Liver (tissue), 9 donors: ENCODE measurements around the gene BCL2L14. TPM values are rescaled to one million over a fixed set of nuclear protein-coding genes. Genes with fewer than 3 reads are reported as not detected.

Source experiments
- DNase-seq: peaks from one replicate; pipeline ENCODE4 v3.0.0-alpha.2; 2017; ENCODE audit warnings: low spot score
- H3K27ac ChIP-seq, 2 donors: one replicate each; pipeline ENCODE4 v1.7.0; 2013; ENCODE audit warnings: inconsistent platforms in 2 of 2, low read length in 2 of 2, control low read depth in 1 of 2, low read depth in 1 of 2, mild to moderate bottlenecking in 1 of 2
- H3K27me3 ChIP-seq, 4 donors: one replicate each; pipeline versions ENCODE4 v1.6.1 to v1.7.0; 2013; ENCODE audit warnings: low read length in 3 of 4, inconsistent platforms in 1 of 4, mild to moderate bottlenecking in 1 of 4, moderate library complexity in 1 of 4; ENCODE audit not compliant: control insufficient read depth in 4 of 4, insufficient read depth in 4 of 4
- H3K36me3 ChIP-seq, 4 donors: one replicate each; pipeline versions ENCODE4 v1.6.1 to v1.7.0; 2013; ENCODE audit warnings: low read length in 3 of 4, mild to moderate bottlenecking in 3 of 4, low read depth in 1 of 4, moderate library complexity in 1 of 4; ENCODE audit not compliant: control insufficient read depth in 4 of 4, insufficient read depth in 3 of 4
- H3K4me1 ChIP-seq, 4 donors: one replicate each; pipeline versions ENCODE4 v1.6.1 to v1.7.0; 2013; ENCODE audit warnings: low read length in 3 of 4, mild to moderate bottlenecking in 3 of 4, moderate library complexity in 1 of 4; ENCODE audit not compliant: control insufficient read depth in 4 of 4, insufficient read depth in 4 of 4
- H3K4me3 ChIP-seq, 3 donors: one replicate each; pipeline versions ENCODE4 v1.6.1 to v1.7.0; 2013; ENCODE audit warnings: low read length in 3 of 3, control low read depth in 1 of 3, low read depth in 1 of 3, mild to moderate bottlenecking in 1 of 3
- H3K9ac ChIP-seq, 2 donors: one replicate each; pipeline ENCODE4 v1.7.0; 2013; ENCODE audit warnings: low read length in 2 of 2, mild to moderate bottlenecking in 2 of 2, moderate library complexity in 2 of 2, control low read depth in 1 of 2, low read depth in 1 of 2
- H3K9me3 ChIP-seq, 4 donors: one replicate each; pipeline versions ENCODE4 v1.6.1 to v1.7.0; 2013; ENCODE audit warnings: low read length in 3 of 4; ENCODE audit not compliant: control insufficient read depth in 4 of 4
- EGR1 ChIP-seq, 2 donors: IDR thresholded peaks; 2 replicates each; pipeline ENCODE4 v1.6.1; 2016 to 2018; ENCODE audit warnings: antibody characterized with exemption in 2 of 2, low read depth in 2 of 2
- FOXA1 ChIP-seq: IDR thresholded peaks from 2 replicates; pipeline ENCODE4 v1.6.1; 2016; ENCODE audit warnings: antibody characterized with exemption
- FOXA2 ChIP-seq: IDR thresholded peaks from 2 replicates; pipeline ENCODE4 v1.6.1; 2016; ENCODE audit warnings: antibody characterized with exemption
- GABPA ChIP-seq, 2 donors: IDR thresholded peaks in 1 of 2; conservative IDR thresholded peaks in 1 of 2; 2 replicates each; pipeline ENCODE4 v1.6.1; 2016; ENCODE audit warnings: antibody characterized with exemption in 2 of 2, mild to moderate bottlenecking in 1 of 2, moderate library complexity in 1 of 2
- HNF4A ChIP-seq, 2 donors: conservative IDR thresholded peaks; 2 replicates each; pipeline ENCODE4 v1.6.1; 2016; ENCODE audit warnings: antibody characterized with exemption in 2 of 2, mild to moderate bottlenecking in 2 of 2
- HNF4G ChIP-seq: IDR thresholded peaks from 2 replicates; pipeline ENCODE4 v1.6.1; 2016; ENCODE audit warnings: antibody characterized with exemption
- JUND ChIP-seq, 2 donors: IDR thresholded peaks; 2 replicates each; pipeline ENCODE4 v1.6.1; 2016; ENCODE audit warnings: antibody characterized with exemption in 2 of 2
- NR2F2 ChIP-seq: IDR thresholded peaks from 2 replicates; pipeline ENCODE4 v1.6.1; 2016; ENCODE audit warnings: antibody characterized with exemption
- RAD21 ChIP-seq, 2 donors: IDR thresholded peaks; 2 replicates each; pipeline ENCODE4 v1.6.1; 2016; ENCODE audit warnings: antibody characterized with exemption in 2 of 2, mild to moderate bottlenecking in 2 of 2
- RXRA ChIP-seq, 2 donors: IDR thresholded peaks; 2 replicates each; pipeline ENCODE4 v1.6.1; 2017 to 2018; ENCODE audit warnings: antibody characterized with exemption in 2 of 2, mild to moderate bottlenecking in 1 of 2
- SP1 ChIP-seq: IDR thresholded peaks from 2 replicates; pipeline ENCODE4 v1.6.1; 2018; ENCODE audit warnings: antibody characterized with exemption, mild to moderate bottlenecking
- TAF1 ChIP-seq: conservative IDR thresholded peaks from 2 replicates; pipeline ENCODE4 v1.6.1; 2016; ENCODE audit warnings: antibody characterized with exemption, mild to moderate bottlenecking
- YY1 ChIP-seq: IDR thresholded peaks from 2 replicates; pipeline ENCODE4 v1.6.1; 2016; ENCODE audit warnings: antibody characterized with exemption, mild to moderate bottlenecking
- WGBS: extraction: QIAGEN DNeasy Blood & Tissue Kit; methylation state at CpG from one replicate; pipeline ENCODE4 v1.1.7; 2013; 5-methylcytosine and 5-hydroxymethylcytosine counted together
- polyA plus RNA-seq, 2 donors: library from polyadenylated mRNA; stranded (reverse) in 1 of 2; unstranded in 1 of 2; fragments of 200-250 nt in 1 of 2; fragments of >200 nt in 1 of 2; fragmentation: Nextera tagmentation in 1 of 2; extraction: Ambion mirVana in 1 of 2; gene quantifications; one replicate each; pipeline versions ENCODE4 v1.2.1 to v1.2.3, GENCODE V29; 2013 to 2015
- total RNA-seq, 2 donors: library from RNA; depleted of rRNA; stranded (reverse); fragments of >200 nt; gene quantifications; one replicate each; pipeline ENCODE4 v1.2.3, GENCODE V29; 2014
- TF ChIP-seq, protein P1 (sequence below): IDR thresholded peaks from 2 replicates; pipeline ENCODE4 v1.6.1; 2016; ENCODE audit warnings: antibody characterized with exemption
- TF ChIP-seq, protein P2 (sequence below): fragments of 150-350 bp; IDR thresholded peaks from 2 replicates; pipeline ENCODE4 v1.5.1; 2017; ENCODE audit warnings: improper control_type of control experiment, low read depth, low read length; ENCODE audit not compliant: missing input control
- TF ChIP-seq, protein P3 (sequence below): IDR thresholded peaks from 2 replicates; pipeline ENCODE4 v1.6.1; 2016; ENCODE audit warnings: antibody characterized with exemption
- TF ChIP-seq, protein P4 (sequence below): IDR thresholded peaks from 2 replicates; pipeline ENCODE4 v1.6.1; 2016; ENCODE audit warnings: antibody characterized with exemption
- TF ChIP-seq, protein P5 (sequence below): IDR thresholded peaks from 2 replicates; pipeline ENCODE4 v1.6.1; 2016; ENCODE audit warnings: antibody characterized with exemption, mild to moderate bottlenecking
- donor health status: healthy.
- donor health status: healthy.
- donor health status: healthy.
- donor health status: healthy.
- donor health status: healthy.

BCL2L14 gene
- total and polyA plus RNA-seq, 4 donors = 0.15 to 2.5 (median 0.19) TPM

DNA sequence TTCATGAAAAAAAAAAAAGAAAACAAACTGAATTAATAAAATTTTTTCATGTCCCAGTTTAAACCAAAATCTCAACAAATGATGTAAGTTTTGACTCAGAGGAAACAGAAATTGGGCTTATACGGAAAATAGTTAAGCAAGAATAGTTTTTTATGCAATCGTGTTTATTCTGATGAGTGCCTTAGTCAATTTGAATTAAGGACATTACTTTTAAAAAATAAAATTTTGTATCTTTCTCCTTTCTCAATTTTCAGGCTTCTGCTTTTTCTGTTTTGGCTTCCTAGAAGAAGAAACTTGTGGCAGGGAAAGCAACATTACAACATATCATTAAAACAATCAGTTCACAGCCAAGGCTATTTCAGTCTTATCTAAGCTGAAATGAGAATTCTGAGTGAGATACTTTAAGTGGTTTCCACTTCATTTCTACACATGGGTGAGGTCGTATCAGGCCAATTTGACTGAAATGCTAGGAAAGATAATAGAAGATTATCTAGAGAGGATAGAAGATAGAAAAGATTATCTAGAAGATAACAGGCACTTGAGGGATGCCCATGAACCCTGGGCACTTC, 52.4 kb downstream of the BCL2L14 start:
- peaks cover 4 to 67% (median 43%) of the 10 kb centered on the region in 4 donors for H3K36me3 ChIP-seq
- no peaks in the 10 kb centered on the region for H3K4me1 ChIP-seq
- H3K27ac ChIP-seq = no peak overlapping the region
- WGBS = 66% methylated on average over 3 of the region's 3 CpGs
- no peaks in the 10 kb centered on the region for H3K27me3 ChIP-seq
- TF ChIP-seq, protein P1, sequence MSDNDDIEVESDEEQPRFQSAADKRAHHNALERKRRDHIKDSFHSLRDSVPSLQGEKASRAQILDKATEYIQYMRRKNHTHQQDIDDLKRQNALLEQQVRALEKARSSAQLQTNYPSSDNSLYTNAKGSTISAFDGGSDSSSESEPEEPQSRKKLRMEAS = no peak
- TF ChIP-seq HNF4G = no peak
- TF ChIP-seq FOXA2 = no peak
- TF ChIP-seq, protein P2, sequence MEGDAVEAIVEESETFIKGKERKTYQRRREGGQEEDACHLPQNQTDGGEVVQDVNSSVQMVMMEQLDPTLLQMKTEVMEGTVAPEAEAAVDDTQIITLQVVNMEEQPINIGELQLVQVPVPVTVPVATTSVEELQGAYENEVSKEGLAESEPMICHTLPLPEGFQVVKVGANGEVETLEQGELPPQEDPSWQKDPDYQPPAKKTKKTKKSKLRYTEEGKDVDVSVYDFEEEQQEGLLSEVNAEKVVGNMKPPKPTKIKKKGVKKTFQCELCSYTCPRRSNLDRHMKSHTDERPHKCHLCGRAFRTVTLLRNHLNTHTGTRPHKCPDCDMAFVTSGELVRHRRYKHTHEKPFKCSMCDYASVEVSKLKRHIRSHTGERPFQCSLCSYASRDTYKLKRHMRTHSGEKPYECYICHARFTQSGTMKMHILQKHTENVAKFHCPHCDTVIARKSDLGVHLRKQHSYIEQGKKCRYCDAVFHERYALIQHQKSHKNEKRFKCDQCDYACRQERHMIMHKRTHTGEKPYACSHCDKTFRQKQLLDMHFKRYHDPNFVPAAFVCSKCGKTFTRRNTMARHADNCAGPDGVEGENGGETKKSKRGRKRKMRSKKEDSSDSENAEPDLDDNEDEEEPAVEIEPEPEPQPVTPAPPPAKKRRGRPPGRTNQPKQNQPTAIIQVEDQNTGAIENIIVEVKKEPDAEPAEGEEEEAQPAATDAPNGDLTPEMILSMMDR = no peak
- TF ChIP-seq FOXA1 = no peak
- no peak for TF ChIP-seq JUND (IDR thresholded peaks at IDR 0.05)
- no peak for TF ChIP-seq YY1
- no peak for TF ChIP-seq GABPA (IDR thresholded peaks at IDR 0.05 in 1 of 2, conservative IDR thresholded peaks at IDR 0.05 in 1 of 2)
- TF ChIP-seq EGR1 (IDR thresholded peaks at IDR 0.05; ENCODE audit: low read depth in 2 of 2) = no peak
- TF ChIP-seq, protein P3, sequence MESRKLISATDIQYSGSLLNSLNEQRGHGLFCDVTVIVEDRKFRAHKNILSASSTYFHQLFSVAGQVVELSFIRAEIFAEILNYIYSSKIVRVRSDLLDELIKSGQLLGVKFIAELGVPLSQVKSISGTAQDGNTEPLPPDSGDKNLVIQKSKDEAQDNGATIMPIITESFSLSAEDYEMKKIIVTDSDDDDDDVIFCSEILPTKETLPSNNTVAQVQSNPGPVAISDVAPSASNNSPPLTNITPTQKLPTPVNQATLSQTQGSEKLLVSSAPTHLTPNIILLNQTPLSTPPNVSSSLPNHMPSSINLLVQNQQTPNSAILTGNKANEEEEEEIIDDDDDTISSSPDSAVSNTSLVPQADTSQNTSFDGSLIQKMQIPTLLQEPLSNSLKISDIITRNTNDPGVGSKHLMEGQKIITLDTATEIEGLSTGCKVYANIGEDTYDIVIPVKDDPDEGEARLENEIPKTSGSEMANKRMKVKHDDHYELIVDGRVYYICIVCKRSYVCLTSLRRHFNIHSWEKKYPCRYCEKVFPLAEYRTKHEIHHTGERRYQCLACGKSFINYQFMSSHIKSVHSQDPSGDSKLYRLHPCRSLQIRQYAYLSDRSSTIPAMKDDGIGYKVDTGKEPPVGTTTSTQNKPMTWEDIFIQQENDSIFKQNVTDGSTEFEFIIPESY = no peak
- TF ChIP-seq TAF1 = no peak
- TF ChIP-seq, protein P4, sequence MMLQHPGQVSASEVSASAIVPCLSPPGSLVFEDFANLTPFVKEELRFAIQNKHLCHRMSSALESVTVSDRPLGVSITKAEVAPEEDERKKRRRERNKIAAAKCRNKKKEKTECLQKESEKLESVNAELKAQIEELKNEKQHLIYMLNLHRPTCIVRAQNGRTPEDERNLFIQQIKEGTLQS = no peak
- TF ChIP-seq RAD21 (IDR thresholded peaks at IDR 0.05) = no peak
- TF ChIP-seq HNF4A (conservative IDR thresholded peaks at IDR 0.05) = no peak
- TF ChIP-seq RXRA (IDR thresholded peaks at IDR 0.05) = no peak
- TF ChIP-seq NR2F2 = no peak
- no peak overlapping the region for H3K4me3 ChIP-seq
- no peaks in the 10 kb centered on the region for H3K9me3 ChIP-seq
- no peak for DNase-seq
- no peak overlapping the region for H3K9ac ChIP-seq

DNA sequence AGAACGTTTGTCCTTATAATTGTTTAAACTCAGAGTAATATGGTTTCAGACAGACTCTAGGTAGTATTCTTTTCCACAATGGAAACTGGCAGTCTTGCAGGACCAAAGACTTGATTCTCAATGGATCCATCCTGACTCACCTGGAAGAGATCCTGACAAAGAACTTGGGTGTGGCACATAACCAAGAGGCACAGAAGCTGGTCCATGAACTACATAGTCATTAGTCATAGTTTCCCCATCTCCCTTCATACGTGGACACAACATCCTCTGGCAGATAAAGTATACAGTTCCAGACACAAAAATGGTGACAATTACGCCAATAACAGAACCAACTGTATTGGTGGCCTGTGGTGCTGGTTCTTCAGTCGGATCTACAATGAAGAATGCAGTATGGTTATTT, 55.8 kb downstream of the BCL2L14 start:
- WGBS = 90% methylated on average over 4 of the region's 4 CpGs

More for the DNA sequence above, 55.8 kb downstream of the BCL2L14 start:
- Histone ChIP-seq H3K9me3 (no peaks in the 10 kb centered on the region), H3K36me3 (peaks cover 4 to 55% (median 46%) of the 10 kb centered on the region in 4 donors), H3K9ac (no peak overlapping the region), H3K27ac (no peak overlapping the region), H3K27me3 (no peaks in the 10 kb centered on the region), H3K4me1 (no peaks in the 10 kb centered on the region), H3K4me3 (no peak overlapping the region)
- no peak for TF ChIP-seq HNF4G
- TF ChIP-seq, protein P5, sequence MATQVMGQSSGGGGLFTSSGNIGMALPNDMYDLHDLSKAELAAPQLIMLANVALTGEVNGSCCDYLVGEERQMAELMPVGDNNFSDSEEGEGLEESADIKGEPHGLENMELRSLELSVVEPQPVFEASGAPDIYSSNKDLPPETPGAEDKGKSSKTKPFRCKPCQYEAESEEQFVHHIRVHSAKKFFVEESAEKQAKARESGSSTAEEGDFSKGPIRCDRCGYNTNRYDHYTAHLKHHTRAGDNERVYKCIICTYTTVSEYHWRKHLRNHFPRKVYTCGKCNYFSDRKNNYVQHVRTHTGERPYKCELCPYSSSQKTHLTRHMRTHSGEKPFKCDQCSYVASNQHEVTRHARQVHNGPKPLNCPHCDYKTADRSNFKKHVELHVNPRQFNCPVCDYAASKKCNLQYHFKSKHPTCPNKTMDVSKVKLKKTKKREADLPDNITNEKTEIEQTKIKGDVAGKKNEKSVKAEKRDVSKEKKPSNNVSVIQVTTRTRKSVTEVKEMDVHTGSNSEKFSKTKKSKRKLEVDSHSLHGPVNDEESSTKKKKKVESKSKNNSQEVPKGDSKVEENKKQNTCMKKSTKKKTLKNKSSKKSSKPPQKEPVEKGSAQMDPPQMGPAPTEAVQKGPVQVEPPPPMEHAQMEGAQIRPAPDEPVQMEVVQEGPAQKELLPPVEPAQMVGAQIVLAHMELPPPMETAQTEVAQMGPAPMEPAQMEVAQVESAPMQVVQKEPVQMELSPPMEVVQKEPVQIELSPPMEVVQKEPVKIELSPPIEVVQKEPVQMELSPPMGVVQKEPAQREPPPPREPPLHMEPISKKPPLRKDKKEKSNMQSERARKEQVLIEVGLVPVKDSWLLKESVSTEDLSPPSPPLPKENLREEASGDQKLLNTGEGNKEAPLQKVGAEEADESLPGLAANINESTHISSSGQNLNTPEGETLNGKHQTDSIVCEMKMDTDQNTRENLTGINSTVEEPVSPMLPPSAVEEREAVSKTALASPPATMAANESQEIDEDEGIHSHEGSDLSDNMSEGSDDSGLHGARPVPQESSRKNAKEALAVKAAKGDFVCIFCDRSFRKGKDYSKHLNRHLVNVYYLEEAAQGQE = no peak
- no peak for TF ChIP-seq GABPA (IDR thresholded peaks at IDR 0.05 in 1 of 2, conservative IDR thresholded peaks at IDR 0.05 in 1 of 2)
- no peak for TF ChIP-seq RAD21 (IDR thresholded peaks at IDR 0.05)
- no peak for TF ChIP-seq SP1
- no peak for TF ChIP-seq EGR1 (IDR thresholded peaks at IDR 0.05; ENCODE audit: low read depth in 2 of 2)
- no peak for TF ChIP-seq HNF4A (conservative IDR thresholded peaks at IDR 0.05)
- TF ChIP-seq, protein P3 = no peak
- TF ChIP-seq NR2F2 = no peak
- no peak for TF ChIP-seq RXRA (IDR thresholded peaks at IDR 0.05)
- TF ChIP-seq FOXA2 = no peak
- DNase-seq = no peak
